H9 (cell line): ENCODE measurements around the gene FHIT. TPM values are rescaled to one million over a fixed set of nuclear protein-coding genes. Genes with fewer than 3 reads are reported as not detected.

ENCODE experiments used
- DNase-seq: peaks from one replicate; pipeline ENCODE4 v3.0.0-alpha.2; 2017
- H2AFZ ChIP-seq: one replicate; pipeline ENCODE4 v1.6.1; 2013; ENCODE audit warnings: mild to moderate bottlenecking, low read length, control low read depth, moderate library complexity
- H2AK5ac ChIP-seq: 2 replicates; pipeline ENCODE4 v1.6.1; 2013; ENCODE audit warnings: low read length, control low read depth, mixed read lengths; ENCODE audit not compliant: insufficient read length
- H2BK120ac ChIP-seq: one replicate; pipeline ENCODE4 v1.6.1; 2013; ENCODE audit warnings: low read depth, mild to moderate bottlenecking, low read length, control low read depth, inconsistent platforms; ENCODE audit not compliant: poor library complexity, severe bottlenecking
- H2BK12ac ChIP-seq: 2 replicates; pipeline ENCODE4 v1.6.1; 2013; ENCODE audit warnings: low read length, control low read depth, mixed read lengths, low read depth; ENCODE audit not compliant: insufficient read length
- H2BK15ac ChIP-seq: 2 replicates; pipeline ENCODE4 v1.6.1; 2013; ENCODE audit warnings: low read depth, low read length, control low read depth
- H2BK20ac ChIP-seq: one replicate; pipeline ENCODE4 v1.6.1; 2013; ENCODE audit warnings: low read depth, mild to moderate bottlenecking, low read length, control low read depth, inconsistent platforms; ENCODE audit not compliant: poor library complexity, severe bottlenecking
- H2BK5ac ChIP-seq: 2 replicates; pipeline ENCODE4 v1.6.1; 2013; ENCODE audit warnings: low read length, control low read depth, mixed read lengths; ENCODE audit not compliant: insufficient read length
- H3K14ac ChIP-seq: 2 replicates; pipeline ENCODE4 v1.6.1; 2013; ENCODE audit warnings: low read length, control low read depth; ENCODE audit not compliant: insufficient read depth
- H3K18ac ChIP-seq: 2 replicates; pipeline ENCODE4 v1.6.1; 2013; ENCODE audit warnings: low read depth, mild to moderate bottlenecking, mixed read lengths, low read length, control low read depth; ENCODE audit not compliant: insufficient read length
- H3K23ac ChIP-seq: 2 replicates; pipeline ENCODE4 v1.6.1; 2013; ENCODE audit warnings: low read length, control low read depth, mixed read lengths, low read depth; ENCODE audit not compliant: insufficient read length
- H3K23me2 ChIP-seq: 2 replicates; pipeline ENCODE4 v1.6.1; 2013; ENCODE audit warnings: low read depth, mild to moderate bottlenecking, mixed read lengths, low read length, control low read depth; ENCODE audit not compliant: insufficient read length, poor library complexity, severe bottlenecking
- H3K27ac ChIP-seq: 2 replicates; pipeline ENCODE4 v1.5.1; 2013; ENCODE audit warnings: low read length, control low read depth, mixed read lengths, low read depth; ENCODE audit not compliant: insufficient read length
- H3K27me3 ChIP-seq: 2 replicates; pipeline ENCODE4 v1.6.1; 2013; ENCODE audit warnings: low read length, control low read depth, inconsistent platforms; ENCODE audit not compliant: insufficient read depth
- H3K4ac ChIP-seq: 2 replicates; pipeline ENCODE4 v1.6.1; 2013; ENCODE audit warnings: low read depth, mild to moderate bottlenecking, control low read depth, inconsistent platforms, low read length, moderate library complexity
- H3K4me1 ChIP-seq: 2 replicates; pipeline ENCODE4 v1.6.1; 2013; ENCODE audit warnings: low read length, control low read depth, inconsistent platforms; ENCODE audit not compliant: insufficient read depth
- H3K4me2 ChIP-seq: 2 replicates; pipeline ENCODE4 v1.6.1; 2013; ENCODE audit warnings: low read length, control low read depth, mixed read lengths; ENCODE audit not compliant: insufficient read length, insufficient read depth
- H3K56ac ChIP-seq: 2 replicates; pipeline ENCODE4 v1.6.1; 2013; ENCODE audit warnings: low read depth, mild to moderate bottlenecking, mixed read lengths, low read length, control low read depth; ENCODE audit not compliant: insufficient read length
- H3K79me1 ChIP-seq: 2 replicates; pipeline ENCODE4 v1.6.1; 2013; ENCODE audit warnings: low read depth, mild to moderate bottlenecking, moderate library complexity, low read length, control low read depth, inconsistent platforms; ENCODE audit not compliant: insufficient read depth, poor library complexity, severe bottlenecking
- H3K79me2 ChIP-seq: 2 replicates; pipeline ENCODE4 v1.6.1; 2013; ENCODE audit warnings: low read length, control low read depth, inconsistent platforms; ENCODE audit not compliant: insufficient read depth
- H3K9ac ChIP-seq: 2 replicates; pipeline ENCODE4 v1.6.1; 2013; ENCODE audit warnings: low read length, control low read depth, mixed read lengths; ENCODE audit not compliant: insufficient read length; ENCODE audit errors: extremely low read depth
- H3K9me3 ChIP-seq: one replicate; pipeline ENCODE4 v1.6.1; 2013; ENCODE audit warnings: low read depth, low read length, inconsistent platforms; ENCODE audit not compliant: control insufficient read depth
- H3T11ph ChIP-seq: one replicate; pipeline ENCODE4 v1.6.1; 2013; ENCODE audit warnings: mild to moderate bottlenecking, low read length, control low read depth, inconsistent platforms
- H4K20me1 ChIP-seq: one replicate; pipeline ENCODE4 v1.6.1; 2013; ENCODE audit not compliant: control insufficient read depth, insufficient read length, insufficient read depth
- H4K5ac ChIP-seq: 2 replicates; pipeline ENCODE4 v1.6.1; 2013; ENCODE audit warnings: low read depth, mild to moderate bottlenecking, mixed read lengths, low read length, control low read depth; ENCODE audit not compliant: insufficient read length
- H4K8ac ChIP-seq: replicated peaks from 2 replicates; pipeline ENCODE4 v1.6.1; 2013; ENCODE audit warnings: low read length, control low read depth, mixed read lengths, low read depth; ENCODE audit not compliant: insufficient read length
- H4K91ac ChIP-seq: 2 replicates; pipeline ENCODE4 v1.6.1; 2013; ENCODE audit warnings: low read depth, mild to moderate bottlenecking, moderate library complexity, mixed read lengths, low read length, control low read depth; ENCODE audit not compliant: insufficient read length
- H3K27ac Mint-ChIP-seq, 3 experiments: 2 replicates in 2 of 3; 3 replicates in 1 of 3; pipeline ENCODE4 v1.8.0; 2020 to 2021; ENCODE audit warnings: mixed read lengths in 3 of 3, mild to moderate bottlenecking in 1 of 3, moderate library complexity in 1 of 3
- H3K27me3 Mint-ChIP-seq: 2 replicates; pipeline ENCODE4 v1.8.0; 2021; ENCODE audit warnings: low read depth, mild to moderate bottlenecking, moderate library complexity, mixed read lengths
- H3K36me3 Mint-ChIP-seq, 3 experiments: 2 replicates in 2 of 3; 3 replicates in 1 of 3; pipeline ENCODE4 v1.8.0; 2020 to 2021; ENCODE audit warnings: low read depth in 3 of 3, mixed read lengths in 3 of 3; ENCODE audit not compliant: insufficient read depth in 1 of 3
- H3K4me1 Mint-ChIP-seq, 2 experiments: 2 replicates each; pipeline ENCODE4 v1.8.0; 2020; ENCODE audit warnings: mixed read lengths in 2 of 2
- H3K4me3 Mint-ChIP-seq, 2 experiments: 2 replicates in 1 of 2; 3 replicates in 1 of 2; pipeline ENCODE4 v1.8.0; 2020 to 2021; ENCODE audit warnings: mild to moderate bottlenecking in 2 of 2, mixed read lengths in 2 of 2, moderate library complexity in 1 of 2
- H3K9me3 Mint-ChIP-seq, 2 experiments: 2 replicates in 1 of 2; 3 replicates in 1 of 2; pipeline ENCODE4 v1.8.0; 2020; ENCODE audit warnings: mild to moderate bottlenecking in 2 of 2, mixed read lengths in 2 of 2, moderate library complexity in 1 of 2
- WGBS: extraction: QIAGEN DNeasy Blood & Tissue Kit; methylation state at CpG from one replicate; pipeline ENCODE4 v1.1.7; 2013; ENCODE audit warnings: missing lambda C conversion rate, low lambda C conversion rate, mixed read lengths; ENCODE audit not compliant: insufficient read length; ENCODE audit errors: extremely low coverage; 5-methylcytosine and 5-hydroxymethylcytosine counted together
- total RNA-seq: library from RNA; stranded (reverse); gene quantifications from 2 replicates; pipeline ENCODE4 v1.2.1, GENCODE V29; 2021
- TF ChIP-seq, protein P1 (sequence below): fragments of 200-600 bp; sonication (generic); conservative IDR thresholded peaks from 3 replicates; pipeline ENCODE4 v1.8.0; 2021; ENCODE audit warnings: antibody characterized with exemption, mild to moderate bottlenecking

FHIT gene
- total RNA-seq, 1 experiment from 2014 or later = 3.0 TPM

DNA sequence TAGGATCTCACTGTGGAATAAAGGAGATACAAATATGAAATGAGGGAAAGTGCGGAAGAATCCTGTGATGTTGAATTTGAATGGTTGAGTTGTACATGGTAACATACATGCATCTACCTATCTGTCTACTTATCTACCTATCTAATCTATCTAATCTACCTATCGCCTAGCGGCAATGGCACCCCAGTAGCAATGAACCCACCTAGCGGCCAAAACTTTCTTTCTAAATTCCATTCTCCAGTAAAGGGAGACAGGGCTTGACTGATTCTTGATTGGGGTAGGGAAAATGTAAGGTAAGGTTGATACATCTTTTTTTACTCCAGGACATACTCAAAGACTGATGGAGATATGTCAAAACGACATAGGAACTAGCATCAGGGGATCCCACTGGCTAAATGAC, 345.0 kb downstream of the FHIT start:
- no peak for DNase-seq
- H3K27me3 Mint-ChIP-seq = no peaks in the 10 kb centered on the region
- WGBS = no CpG with 5 or more reads among the region's 5 CpGs

More for the DNA sequence above, 345.0 kb downstream of the FHIT start:
- Histone ChIP-seq H3K27me3 (no peaks in the 10 kb centered on the region), H3K9ac (no peak overlapping the region), H2BK120ac (no peak overlapping the region), H2BK12ac (no peak overlapping the region), H3K79me1 (no peaks in the 10 kb centered on the region), H4K8ac (no peak overlapping the region), H3K4me1 (no peaks in the 10 kb centered on the region), H3K56ac (no peak overlapping the region), H3K18ac (no peak overlapping the region), H4K20me1 (no peaks in the 10 kb centered on the region), H3K4me2 (no peak overlapping the region), H3K9me3 (no peaks in the 10 kb centered on the region), H2AK5ac (no peak overlapping the region), H3T11ph (no peak overlapping the region), H3K14ac (no peak overlapping the region), H3K4ac (no peak overlapping the region), H4K91ac (no peak overlapping the region), H3K23me2 (no peaks in the 10 kb centered on the region), H3K27ac (no peak overlapping the region), H2BK20ac (no peak overlapping the region), H3K79me2 (no peaks in the 10 kb centered on the region), H2BK5ac (no peak overlapping the region), H2BK15ac (no peak overlapping the region), H4K5ac (no peak overlapping the region), H2AFZ (no peak overlapping the region), H3K23ac (no peak overlapping the region)
- TF ChIP-seq, protein P1, sequence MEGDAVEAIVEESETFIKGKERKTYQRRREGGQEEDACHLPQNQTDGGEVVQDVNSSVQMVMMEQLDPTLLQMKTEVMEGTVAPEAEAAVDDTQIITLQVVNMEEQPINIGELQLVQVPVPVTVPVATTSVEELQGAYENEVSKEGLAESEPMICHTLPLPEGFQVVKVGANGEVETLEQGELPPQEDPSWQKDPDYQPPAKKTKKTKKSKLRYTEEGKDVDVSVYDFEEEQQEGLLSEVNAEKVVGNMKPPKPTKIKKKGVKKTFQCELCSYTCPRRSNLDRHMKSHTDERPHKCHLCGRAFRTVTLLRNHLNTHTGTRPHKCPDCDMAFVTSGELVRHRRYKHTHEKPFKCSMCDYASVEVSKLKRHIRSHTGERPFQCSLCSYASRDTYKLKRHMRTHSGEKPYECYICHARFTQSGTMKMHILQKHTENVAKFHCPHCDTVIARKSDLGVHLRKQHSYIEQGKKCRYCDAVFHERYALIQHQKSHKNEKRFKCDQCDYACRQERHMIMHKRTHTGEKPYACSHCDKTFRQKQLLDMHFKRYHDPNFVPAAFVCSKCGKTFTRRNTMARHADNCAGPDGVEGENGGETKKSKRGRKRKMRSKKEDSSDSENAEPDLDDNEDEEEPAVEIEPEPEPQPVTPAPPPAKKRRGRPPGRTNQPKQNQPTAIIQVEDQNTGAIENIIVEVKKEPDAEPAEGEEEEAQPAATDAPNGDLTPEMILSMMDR = peak; percentile 49; the same call in 2 of the 3 replicates
- H3K9me3 Mint-ChIP-seq = no peaks in the 10 kb centered on the region; a peak in 2 of 5 replicates
- no peaks in the 10 kb centered on the region for H3K4me1 Mint-ChIP-seq
- no peak overlapping the region for H3K27ac Mint-ChIP-seq
- H3K36me3 Mint-ChIP-seq = peaks cover 0 to 3% (median 1%) of the 10 kb centered on the region in 3 experiments; a peak in 2 of 7 replicates
- H3K4me3 Mint-ChIP-seq = no peak overlapping the region
